Measurements from ENCODE around the gene XRCC5.

Gene XRCC5

DNA sequence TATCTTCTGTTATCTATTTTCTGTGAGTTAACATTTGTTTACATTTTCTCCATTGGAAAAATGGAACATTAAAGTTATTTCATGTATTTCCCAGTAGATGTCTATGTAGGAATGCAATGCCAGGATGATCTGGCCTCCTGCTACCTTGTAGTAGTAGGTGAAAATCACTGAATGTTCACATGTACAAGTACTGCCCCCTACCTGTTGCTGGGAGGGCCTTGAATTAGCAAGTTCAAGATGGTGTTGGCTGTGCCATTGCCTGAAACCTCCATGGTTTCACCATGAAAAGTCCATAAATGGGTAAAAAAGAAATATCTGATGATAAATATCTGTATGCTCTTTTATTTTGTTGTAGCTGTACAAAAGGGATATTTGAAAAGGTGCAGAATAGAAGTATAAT, 30.7 kb downstream of the XRCC5 start:
- H3K27ac ChIP-seq: 0 out of 2 replicates have a peak overlapping the region, but pooled peaks have one; percentile 7
- no peak; the same call in 1 of the 2 replicates for TF ChIP-seq CTCF (conservative IDR thresholded peaks at IDR 0.05)

DNA sequence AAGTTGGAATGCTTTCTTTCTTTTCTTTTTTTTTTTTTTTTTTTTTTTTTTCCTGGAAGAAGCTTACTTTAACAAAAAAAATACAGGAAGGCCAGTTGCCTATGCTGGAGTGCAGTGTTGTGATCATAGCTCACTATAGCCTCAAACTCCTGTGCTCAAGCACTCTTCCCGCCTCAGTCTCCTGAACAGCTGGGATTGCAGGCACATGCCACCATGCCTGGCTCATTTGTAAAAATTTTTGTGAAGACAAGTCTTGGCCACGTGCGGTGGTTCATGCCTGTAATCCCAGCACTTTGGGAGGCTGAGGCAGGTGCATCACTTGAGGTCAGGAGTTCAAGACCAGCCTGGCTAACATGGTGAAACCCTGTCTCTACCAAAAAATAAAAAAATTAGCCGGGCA, 32.4 kb downstream of the XRCC5 start:
- peak overlapping the region; percentile 74 for H3K27ac ChIP-seq

DNA sequence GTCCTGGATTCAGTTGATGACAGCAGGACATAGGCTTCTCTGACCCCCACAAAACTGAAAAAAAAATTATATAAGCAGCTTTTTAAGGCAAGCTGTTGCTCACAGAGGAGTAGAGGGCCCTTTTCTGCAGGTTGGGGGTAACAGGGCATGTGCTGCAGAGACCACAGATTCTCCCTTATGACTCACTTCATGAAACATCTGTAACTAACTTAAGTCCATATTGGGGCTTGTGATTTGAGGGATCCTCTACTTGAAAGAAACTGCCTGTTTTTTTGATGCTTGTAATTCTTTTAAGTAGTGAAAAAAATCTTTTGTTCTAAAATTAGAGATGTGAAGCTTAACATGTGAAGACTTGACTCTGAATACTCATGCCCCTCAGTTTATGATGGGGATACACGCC, 33.4 kb downstream of the XRCC5 start:
- no peak for TF ChIP-seq CTCF (conservative IDR thresholded peaks at IDR 0.05)
- H3K27ac ChIP-seq: peak overlapping the region; percentile 74

GRCh38 chr2:216144372-216144771, 35.2 kb downstream of the XRCC5 start:
- no peak for TF ChIP-seq CTCF (conservative IDR thresholded peaks at IDR 0.05)
- peak overlapping the region; percentile 74; the same call in 1 of the 2 replicates for H3K27ac ChIP-seq

DNA sequence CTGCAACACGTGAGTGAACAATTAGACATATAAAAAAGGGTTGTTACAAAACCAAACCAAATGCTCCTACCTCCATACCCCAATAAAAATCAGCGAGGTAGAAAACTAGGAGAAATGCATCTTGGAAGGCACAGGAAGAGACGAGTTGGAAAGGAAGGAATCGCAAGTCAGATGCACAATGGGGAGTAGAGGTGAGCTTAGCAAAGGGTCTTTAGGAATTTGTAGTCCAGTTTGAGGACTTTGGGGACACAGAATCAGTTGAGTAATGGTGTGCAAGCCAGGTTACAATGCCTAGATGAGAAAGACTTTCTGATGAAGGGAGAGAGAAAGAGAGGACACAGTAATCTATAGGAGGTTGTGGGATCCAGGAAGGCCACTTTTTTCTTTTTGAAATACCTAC, 35.7 kb downstream of the XRCC5 start:
- H3K27ac ChIP-seq: no peak overlapping the region
- TF ChIP-seq CTCF (conservative IDR thresholded peaks at IDR 0.05): no peak

DNA sequence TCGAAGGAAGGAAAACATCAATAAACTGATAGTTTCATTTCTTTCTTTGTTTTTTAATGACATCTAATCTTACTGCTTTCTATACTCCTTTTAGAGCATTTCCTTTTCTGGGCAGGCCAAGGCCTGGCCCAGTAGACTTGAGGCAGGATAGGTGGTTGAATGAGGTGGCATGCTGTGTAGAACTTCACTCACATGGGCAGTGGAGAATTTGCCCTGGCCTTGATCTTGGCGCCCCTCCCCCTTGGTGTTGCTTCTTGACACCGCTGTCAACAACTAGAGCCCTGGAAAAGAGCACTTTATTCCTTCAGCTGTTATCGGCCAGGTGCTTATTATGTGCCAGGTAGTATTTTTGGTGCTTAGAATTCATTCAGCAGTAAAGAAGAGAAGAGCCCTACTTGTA, 37.4 kb downstream of the XRCC5 start:
- no peak for TF ChIP-seq CTCF (conservative IDR thresholded peaks at IDR 0.05)
- no peak overlapping the region for H3K27ac ChIP-seq

DNA sequence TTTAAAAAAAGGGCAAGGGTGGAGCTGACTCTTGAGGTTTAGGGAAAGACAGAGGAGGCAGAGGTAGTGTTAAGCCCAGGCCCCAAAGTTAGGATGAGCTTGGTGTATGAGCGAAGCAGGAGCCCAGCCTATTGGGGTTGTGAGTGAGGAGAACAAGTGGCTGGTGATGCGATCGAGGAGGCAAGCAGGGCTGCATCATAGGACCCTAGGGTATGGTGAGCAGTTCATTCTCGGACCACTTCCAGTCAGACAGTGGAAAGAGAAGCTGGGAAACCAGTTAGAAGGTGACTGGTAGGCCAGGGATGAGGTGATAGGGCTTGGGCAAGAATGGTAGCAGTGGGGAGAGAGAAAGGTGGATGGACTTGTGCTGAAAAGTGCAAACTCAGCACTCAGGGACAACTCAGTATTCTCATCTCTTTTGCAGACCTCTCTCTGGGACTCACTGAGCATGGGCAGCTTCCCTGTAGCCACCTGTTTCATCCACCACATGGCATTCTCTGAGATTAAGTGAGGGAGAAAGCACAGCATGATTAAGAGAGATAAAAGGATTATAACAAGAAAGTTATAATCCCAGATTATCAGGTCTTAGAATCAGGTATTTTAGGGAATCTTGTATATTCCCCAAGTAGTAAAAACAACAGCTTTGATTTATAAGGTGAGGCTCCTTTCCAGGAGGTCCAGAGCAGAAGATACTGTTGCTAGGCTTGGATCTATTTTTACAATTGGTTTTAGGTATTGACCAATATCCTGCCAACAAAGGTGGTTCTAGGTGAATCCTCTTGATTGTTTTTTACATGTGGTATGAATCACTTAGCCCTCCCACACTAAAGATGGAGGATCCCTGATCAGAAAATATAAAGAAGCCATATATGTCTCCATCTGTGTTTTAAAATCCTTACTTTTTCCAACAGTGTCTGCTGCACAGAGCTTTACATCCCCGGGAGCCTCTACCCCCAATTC, 38.3 kb downstream of the XRCC5 start:
- H3K27ac ChIP-seq: no peak overlapping the region
- TF ChIP-seq CTCF (conservative IDR thresholded peaks at IDR 0.05): no peak

DNA sequence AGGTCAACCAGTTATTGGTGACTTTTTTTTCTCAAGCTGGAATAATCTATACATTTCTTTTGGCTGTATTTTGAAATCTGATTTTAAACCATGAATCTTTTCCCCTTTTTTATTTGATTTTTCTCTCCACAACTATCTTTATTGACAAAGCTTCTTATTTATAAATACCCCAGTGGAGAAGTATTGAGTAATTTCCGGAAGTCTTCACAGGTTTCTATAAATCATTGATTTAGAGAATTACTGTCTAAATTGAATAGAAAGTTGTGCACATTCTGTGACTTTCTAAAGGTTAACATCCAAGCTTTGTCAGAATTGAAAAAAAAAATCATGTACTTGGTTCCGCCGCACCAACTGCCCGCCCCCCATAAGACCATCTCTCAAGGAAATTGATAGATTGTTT, 39.8 kb downstream of the XRCC5 start:
- H3K27ac ChIP-seq: peak overlapping the region; percentile 3; the same call in 1 of the 2 replicates
- TF ChIP-seq CTCF (conservative IDR thresholded peaks at IDR 0.05): no peak
